ENCODE results near the gene INA.

Gene INA

GRCh38 chr10:103287992-103288391 is 11.1 kb downstream of the INA start:
- Histone ChIP-seq H3K4me3 (ENCODE audit: low read length) (no peak overlapping the region), H3F3A (ENCODE audit: control insufficient read depth, insufficient read depth) (no peaks in the 10 kb centered on the region), H3K27me3 (ENCODE audit: control insufficient read depth, low read length) (no peaks in the 10 kb centered on the region), H3K9me3 (ENCODE audit: control insufficient read depth, insufficient read depth, low read length) (no peaks in the 10 kb centered on the region), H3K4me2 (ENCODE audit: low read length) (no peak overlapping the region), H3K79me2 (ENCODE audit: control insufficient read depth, low read length) (no peaks in the 10 kb centered on the region), H3K4me1 (ENCODE audit: control insufficient read depth, low read length) (no peaks in the 10 kb centered on the region), H3K36me3 (ENCODE audit: control insufficient read depth, low read length) (no peaks in the 10 kb centered on the region), H3K27ac (ENCODE audit: low read depth, low read length) (no peak overlapping the region), H3K9me2 (replicated peaks; ENCODE audit: control insufficient read depth, low read length) (no peaks in the 10 kb centered on the region), H4K20me1 (ENCODE audit: control insufficient read depth, insufficient read depth, low read depth, low read length) (no peaks in the 10 kb centered on the region)
- TF ChIP-seq CTCF (IDR thresholded peaks at IDR 0.05; ENCODE audit: low read depth, low read length, poor library complexity, severe bottlenecking) (no peak), EZH2phosphoT487 (IDR thresholded peaks at IDR 0.05; ENCODE audit: borderline replicate concordance, low read length) (no peak)

GRCh38 chr10:103291588-103291987 is 14.7 kb downstream of the INA start:
- Histone ChIP-seq H3K27me3 (ENCODE audit: control insufficient read depth, low read length) (peaks cover 3% of the 10 kb centered on the region; the same call in 1 of the 2 replicates), H3K36me3 (ENCODE audit: control insufficient read depth, low read length) (no peaks in the 10 kb centered on the region), H3K4me1 (ENCODE audit: control insufficient read depth, low read length) (no peaks in the 10 kb centered on the region), H3K9me2 (replicated peaks; ENCODE audit: control insufficient read depth, low read length) (no peaks in the 10 kb centered on the region), H3K9me3 (ENCODE audit: control insufficient read depth, insufficient read depth, low read length) (no peaks in the 10 kb centered on the region), H3K4me3 (ENCODE audit: low read length) (no peak overlapping the region), H4K20me1 (ENCODE audit: control insufficient read depth, insufficient read depth, low read depth, low read length) (no peaks in the 10 kb centered on the region), H3K79me2 (ENCODE audit: control insufficient read depth, low read length) (no peaks in the 10 kb centered on the region), H3K4me2 (ENCODE audit: low read length) (no peak overlapping the region), H3K27ac (ENCODE audit: low read depth, low read length) (no peak overlapping the region), H3F3A (ENCODE audit: control insufficient read depth, insufficient read depth) (no peaks in the 10 kb centered on the region)
- TF ChIP-seq EZH2phosphoT487 (IDR thresholded peaks at IDR 0.05; ENCODE audit: borderline replicate concordance, low read length) (no peak), CTCF (IDR thresholded peaks at IDR 0.05; ENCODE audit: low read depth, low read length, poor library complexity, severe bottlenecking) (no peak)

GRCh38 chr10:103295374-103296015 is 18.6 kb downstream of the INA start:
- TF ChIP-seq CTCF (IDR thresholded peaks at IDR 0.05; ENCODE audit: low read depth, low read length, poor library complexity, severe bottlenecking) (no peak), EZH2phosphoT487 (IDR thresholded peaks at IDR 0.05; ENCODE audit: borderline replicate concordance, low read length) (no peak)
- Histone ChIP-seq H4K20me1 (ENCODE audit: control insufficient read depth, insufficient read depth, low read depth, low read length) (no peaks in the 10 kb centered on the region), H3F3A (ENCODE audit: control insufficient read depth, insufficient read depth) (no peaks in the 10 kb centered on the region), H3K79me2 (ENCODE audit: control insufficient read depth, low read length) (no peaks in the 10 kb centered on the region), H3K4me3 (ENCODE audit: low read length) (no peak overlapping the region), H3K9me2 (replicated peaks; ENCODE audit: control insufficient read depth, low read length) (no peaks in the 10 kb centered on the region), H3K36me3 (ENCODE audit: control insufficient read depth, low read length) (no peaks in the 10 kb centered on the region), H3K27ac (ENCODE audit: low read depth, low read length) (no peak overlapping the region), H3K4me2 (ENCODE audit: low read length) (no peak overlapping the region), H3K27me3 (ENCODE audit: control insufficient read depth, low read length) (peaks cover 3% of the 10 kb centered on the region; the same call in 1 of the 2 replicates), H3K9me3 (ENCODE audit: control insufficient read depth, insufficient read depth, low read length) (no peaks in the 10 kb centered on the region), H3K4me1 (ENCODE audit: control insufficient read depth, low read length) (no peaks in the 10 kb centered on the region)

Measured in DOHH2 (cell line).